K562 (cell line): Measurements from ENCODE around the gene RSPH6A. TPM values are rescaled to one million over a fixed set of nuclear protein-coding genes. Genes with fewer than 3 reads are reported as not detected.

Experiments
- ATAC-seq: fragments of 200-7000 bp; cut with Tn5 transposase; 3 replicates; pipeline ENCODE4 v1.9.1; 2020; ENCODE audit warnings: moderate library complexity
- BruUV-seq: library from RNA; stranded (reverse); fragments of 400-500 nt; replicated peaks from 2 replicates; lab custom pipeline; 2021; lab: Mats Ljungman, UMichigan
- CTCF ChIA-PET: fragments of 300-600 bp; formaldehyde crosslinking; extraction: SDS; loops from one replicate; lab custom pipeline; 2021; ENCODE audit warnings: low intra/inter-chr PET ratio; lab: Yijun Ruan, JAX
- POLR2A ChIA-PET: fragments of 300-600, 350-650 bp; sonication (Branson Sonifier 250); formaldehyde crosslinking; extraction: SDS; loops from one replicate; lab custom pipeline; 2021; ENCODE audit warnings: antibody characterized with exemption, inconsistent platforms; lab: Yijun Ruan, JAX
- DNase-seq, 4 experiments: peaks; one replicate each; pipeline versions ENCODE4 v3.0.0 to v3.0.0-alpha.2; 2011 to 2018; ENCODE audit warnings: low spot score in 3 of 4, mixed read lengths in 3 of 4; ENCODE audit errors: extremely low read depth in 1 of 4
- FAIRE-seq: peaks from 2 replicates; lab custom pipeline; 2011; peaks lifted over from hg19 to GRCh38; lab: Jason Lieb, UNC
- H2AFZ ChIP-seq: 2 replicates; pipeline ENCODE4 v1.6.0; 2011; ENCODE audit warnings: low read depth, low read length, control low read depth, inconsistent platforms
- H3K27ac ChIP-seq: fragments of 200-600 bp; 3 replicates; pipeline ENCODE4 v1.8.0; 2011; ENCODE audit warnings: low read depth, mild to moderate bottlenecking, control low read depth, inconsistent platforms, low read length, moderate library complexity, mixed read lengths; ENCODE audit errors: extremely low read depth
- H3K27me3 ChIP-seq, 2 experiments: fragments of 300-600 bp in 1 of 2; 2 replicates in 1 of 2; 3 replicates in 1 of 2; pipeline versions ENCODE4 v1.6.0 to v1.8.0; 2011; ENCODE audit warnings: inconsistent platforms in 2 of 2, low read length in 2 of 2, mild to moderate bottlenecking in 1 of 2, mixed read lengths in 1 of 2, moderate library complexity in 1 of 2; ENCODE audit not compliant: control insufficient read depth in 2 of 2, insufficient read depth in 2 of 2
- H3K36me3 ChIP-seq: fragments of 300-600 bp; 3 replicates; pipeline ENCODE4 v1.8.0; 2011; ENCODE audit warnings: mild to moderate bottlenecking, low read length, inconsistent platforms; ENCODE audit not compliant: control insufficient read depth, insufficient read depth
- H3K4me1 ChIP-seq, 2 experiments: fragments of 200-600 bp in 1 of 2; replicated peaks in 1 of 2; 2 replicates in 1 of 2; 3 replicates in 1 of 2; pipeline versions ENCODE4 v1.5.1 to v1.8.0; 2011; ENCODE audit warnings: inconsistent platforms in 2 of 2, low read length in 2 of 2, mild to moderate bottlenecking in 1 of 2, mixed read lengths in 1 of 2, moderate library complexity in 1 of 2; ENCODE audit not compliant: control insufficient read depth in 2 of 2, insufficient read depth in 2 of 2
- H3K4me2 ChIP-seq: 2 replicates; pipeline ENCODE4 v1.6.1; 2011; ENCODE audit warnings: low read length, control low read depth, inconsistent platforms, mixed read lengths; ENCODE audit not compliant: insufficient read depth
- H3K4me3 ChIP-seq: fragments of 200-600 bp; sonication (generic), shearing (Covaris generic); 2 replicates; pipeline ENCODE4 v1.5.1; 2016; ENCODE audit warnings: control low read depth, inconsistent platforms
- H3K79me2 ChIP-seq: fragments of 200-600 bp; 3 replicates; pipeline ENCODE4 v1.8.0; 2011; ENCODE audit warnings: low read length, inconsistent platforms; ENCODE audit not compliant: control insufficient read depth, insufficient read depth
- H3K9ac ChIP-seq, 2 experiments: 2 replicates each; pipeline versions ENCODE4 v1.6.0 to v1.6.1; 2011; ENCODE audit warnings: low read depth in 2 of 2, low read length in 2 of 2, control low read depth in 1 of 2, inconsistent platforms in 1 of 2, mild to moderate bottlenecking in 1 of 2, mixed read lengths in 1 of 2; ENCODE audit not compliant: insufficient read depth in 1 of 2
- H3K9me1 ChIP-seq: one replicate; pipeline ENCODE4 v1.6.0; 2011; ENCODE audit warnings: inconsistent platforms, mild to moderate bottlenecking, low read length, moderate library complexity; ENCODE audit not compliant: control insufficient read depth, insufficient read depth
- H3K9me3 ChIP-seq: replicated peaks from 2 replicates; pipeline ENCODE4 v1.5.1; 2011; ENCODE audit warnings: low read depth, low read length, inconsistent platforms; ENCODE audit not compliant: control insufficient read depth, insufficient read depth
- H4K20me1 ChIP-seq: replicated peaks from 2 replicates; pipeline ENCODE4 v1.6.1; 2011; ENCODE audit warnings: low read length, inconsistent platforms, mixed read lengths; ENCODE audit not compliant: control insufficient read depth, insufficient read depth
- PRDM10 ChIP-seq: fragments of 450-650 bp; IDR thresholded peaks from 2 replicates; pipeline ENCODE4 v1.6.1; 2018; ENCODE audit not compliant: partially characterized antibody
- STAT5A ChIP-seq: IDR thresholded peaks from 2 replicates; pipeline ENCODE4 v1.6.1; 2012; ENCODE audit warnings: low read length, inconsistent platforms, borderline replicate concordance
- WGBS: fragments of 100-300 bp; shearing (Covaris generic); methylation state at CpG from one replicate; pipeline ENCODE4 v1.1.6; 2016; ENCODE audit warnings: low coverage, mixed read lengths; ENCODE audit not compliant: insufficient coverage; ENCODE audit errors: missing lambda C conversion rate; 5-methylcytosine and 5-hydroxymethylcytosine counted together
- in situ Hi-C: fragments of 300-500 bp; cut with MboI; formaldehyde crosslinking; loops from 4 replicates; pipeline ENCODE4 v1.15.0; 2018; ENCODE audit warnings: inconsistent platforms, mixed read lengths
- intact Hi-C: fragments of 100-400 bp; cut with micrococcal nuclease; formaldehyde crosslinking; loops from 2 replicates; pipeline ENCODE4 v1.14.2; 2022
- polyA plus RNA-seq, 8 experiments: library from polyadenylated mRNA; depleted of rRNA in 4 of 8; stranded (reverse) in 5 of 8; unstranded in 3 of 8; fragments of >200 nt; fragmentation: Nextera tagmentation in 2 of 8; fragmentation: Illumina TruSeq in 1 of 8; extraction: Ambion mirVana in 2 of 8; extraction: Trizol in 1 of 8; gene quantifications; 2 replicates each; pipeline versions ENCODE4 v1.2.1 to v1.2.3, GENCODE V29; 2011 to 2014; ENCODE audit warnings: inconsistent platforms in 1 of 8, missing spikeins in 1 of 8
- total RNA-seq, 7 experiments: library from RNA; depleted of rRNA in 6 of 7; stranded (reverse); fragments of >200 nt in 6 of 7; fragmentation: Illumina TruSeq in 2 of 7; extraction: Trizol in 2 of 7; gene quantifications; 2 replicates each; pipeline versions ENCODE4 v1.2.1 to v1.2.3, GENCODE V29; 2011 to 2021; ENCODE audit warnings: low replicate concordance in 1 of 7

Gene RSPH6A
- total and polyA plus RNA-seq, 9 of the 15 experiments (the other 6 are each of a cell fraction or from before 2014, with no cell fraction given): 0.03 to 0.15 (median 0.07) TPM; not detected in 5

DNA sequence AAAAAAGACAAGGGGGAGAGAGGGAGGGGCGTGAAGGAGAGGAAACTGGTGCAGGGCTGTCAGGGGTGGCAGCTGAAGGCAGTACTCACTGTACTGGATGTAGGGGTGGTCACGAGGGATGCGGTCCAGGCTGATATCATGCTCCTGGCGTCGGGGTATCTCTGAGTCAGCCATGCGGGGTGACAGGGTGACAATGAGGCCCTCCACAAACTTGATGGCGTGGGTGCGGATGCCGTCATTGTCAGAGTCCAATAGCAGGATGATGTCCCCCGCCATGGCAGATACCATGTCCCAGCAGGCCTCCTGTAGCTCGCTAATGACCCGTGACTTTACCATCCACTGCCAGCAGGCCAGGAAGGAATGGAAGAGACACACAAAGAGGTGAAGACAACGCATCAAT lies 32.6 kb upstream of the RSPH6A start:
- H2AFZ ChIP-seq: no peak overlapping the region
- in situ Hi-C loops (no loop called here), intact Hi-C loops (no loop called here)
- H3K4me1 ChIP-seq: no peaks in the 10 kb centered on the region
- CTCF ChIA-PET: interaction anchor here (0.5 kb wide), 1 partner anchor 36 kb away, joined by 3 read pairs; no protein-coding TSS in a partner anchor
- no peak for FAIRE-seq
- H3K79me2 ChIP-seq: no peaks in the 10 kb centered on the region
- no peaks in the 10 kb centered on the region for H3K27me3 ChIP-seq
- no peak for DNase-seq
- WGBS: 93% methylated on average over 13 of the region's 13 CpGs
- no TSS peak for BruUV-seq
- peaks cover 92% of the 10 kb centered on the region for H3K36me3 ChIP-seq
- no peak for ATAC-seq
- H3K9ac ChIP-seq: no peak overlapping the region
- H3K9me3 ChIP-seq: no peaks in the 10 kb centered on the region
- peak; percentile 48 for TF ChIP-seq PRDM10
- TF ChIP-seq STAT5A: no peak
- no peak overlapping the region for H3K27ac ChIP-seq
- no peak overlapping the region for H3K4me2 ChIP-seq
- no peaks in the 10 kb centered on the region for H3K9me1 ChIP-seq
- H4K20me1 ChIP-seq: no peaks in the 10 kb centered on the region
- H3K4me3 ChIP-seq: no peak overlapping the region
- POLR2A ChIA-PET: interaction anchor here (0.7 kb wide), 1 partner anchor 23 kb away, joined by 3 read pairs; no protein-coding TSS in a partner anchor
